ENCODE data around the gene FAAP20. TPM values are rescaled to one million over a fixed set of nuclear protein-coding genes. Genes with fewer than 3 reads are reported as not detected.

The FAAP20 gene
- total and polyA plus RNA-seq, 9 donors, result 17.0 to 56.4 (median 45.2) TPM

- WGBS (ENCODE audit: insufficient coverage), result 91% methylated on average over 12 of the region's 13 CpGs
- H3K4me1 ChIP-seq (ENCODE audit: control insufficient read depth, insufficient read depth, low read length), result peaks cover 81% of the 10 kb centered on the region
- DNase-seq, result peak; percentile 11
Measured at GRCh38 chr1:2210786-2211185, 16.2 kb upstream of the FAAP20 start.

DNA sequence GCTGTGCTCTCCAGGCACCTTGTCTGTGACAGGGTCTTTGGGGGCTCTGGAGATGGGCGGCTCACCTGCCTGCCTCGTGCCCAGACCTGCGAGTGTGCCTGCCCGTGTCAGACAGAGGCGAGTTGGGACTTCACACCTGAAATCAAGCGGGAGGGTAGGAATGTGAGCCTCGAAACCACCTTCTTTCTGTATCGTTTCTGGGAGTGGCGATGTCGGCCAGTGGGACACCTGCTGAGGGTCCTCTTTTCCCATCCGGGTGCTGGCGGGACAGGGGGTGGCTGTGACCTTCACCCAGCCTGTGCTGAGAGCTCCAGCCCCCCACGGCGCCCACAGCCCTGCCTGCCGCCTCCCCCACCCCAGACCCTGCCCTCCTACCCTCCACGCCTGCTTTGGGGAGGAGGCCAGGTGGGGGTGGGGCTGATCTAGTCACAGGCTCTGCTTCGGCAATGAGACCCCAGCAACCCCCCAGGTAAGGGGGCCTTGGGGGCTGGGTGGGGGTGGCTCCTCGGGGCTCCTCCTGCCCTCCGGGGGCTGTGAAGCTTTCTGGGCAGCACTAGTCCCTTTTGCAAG, 15.6 kb upstream of the FAAP20 start:
- Histone ChIP-seq H3K4me1 (ENCODE audit: control insufficient read depth, insufficient read depth, low read length) (peaks cover 81% of the 10 kb centered on the region), H3K27ac (ENCODE audit: low read length) (peak overlapping the region; percentile 94)

More at GRCh38 chr1:2210786-2211185, 16.2 kb upstream of the FAAP20 start:
- no peak overlapping the region for H3K4me3 ChIP-seq (ENCODE audit: low read length)
- no peaks in the 10 kb centered on the region for H3K27me3 ChIP-seq (ENCODE audit: control insufficient read depth, insufficient read depth, low read length)
- H3K36me3 ChIP-seq (ENCODE audit: control insufficient read depth, insufficient read depth, low read length), result no peaks in the 10 kb centered on the region
- H3K9me3 ChIP-seq (replicated peaks; ENCODE audit: control insufficient read depth, low read depth, low read length), result no peaks in the 10 kb centered on the region
- no peak overlapping the region for H3K27ac ChIP-seq (ENCODE audit: low read length)

GRCh38 chr1:2209400-2210083, 15.0 kb upstream of the FAAP20 start:
- Histone ChIP-seq H3K36me3 (ENCODE audit: control insufficient read depth, insufficient read depth, low read length) (no peaks in the 10 kb centered on the region), H3K27me3 (ENCODE audit: control insufficient read depth, insufficient read depth, low read length) (no peaks in the 10 kb centered on the region), H3K9me3 (replicated peaks; ENCODE audit: control insufficient read depth, low read depth, low read length) (no peaks in the 10 kb centered on the region), H3K4me1 (ENCODE audit: control insufficient read depth, insufficient read depth, low read length) (peaks cover 76% of the 10 kb centered on the region), H3K27ac (ENCODE audit: low read length) (peak overlapping the region; percentile 94), H3K4me3 (ENCODE audit: low read length) (no peak overlapping the region)
- WGBS (ENCODE audit: insufficient coverage), result 33% methylated on average over 13 of the region's 18 CpGs
- DNase-seq, result peak; percentile 49

More for the DNA sequence above, 15.6 kb upstream of the FAAP20 start:
- 66% methylated on average over 10 of the region's 19 CpGs for WGBS (ENCODE audit: insufficient coverage)
- Histone ChIP-seq H3K4me3 (ENCODE audit: low read length) (no peak overlapping the region), H3K36me3 (ENCODE audit: control insufficient read depth, insufficient read depth, low read length) (no peaks in the 10 kb centered on the region), H3K27me3 (ENCODE audit: control insufficient read depth, insufficient read depth, low read length) (no peaks in the 10 kb centered on the region), H3K9me3 (replicated peaks; ENCODE audit: control insufficient read depth, low read depth, low read length) (no peaks in the 10 kb centered on the region)
- no peak for DNase-seq

DNA sequence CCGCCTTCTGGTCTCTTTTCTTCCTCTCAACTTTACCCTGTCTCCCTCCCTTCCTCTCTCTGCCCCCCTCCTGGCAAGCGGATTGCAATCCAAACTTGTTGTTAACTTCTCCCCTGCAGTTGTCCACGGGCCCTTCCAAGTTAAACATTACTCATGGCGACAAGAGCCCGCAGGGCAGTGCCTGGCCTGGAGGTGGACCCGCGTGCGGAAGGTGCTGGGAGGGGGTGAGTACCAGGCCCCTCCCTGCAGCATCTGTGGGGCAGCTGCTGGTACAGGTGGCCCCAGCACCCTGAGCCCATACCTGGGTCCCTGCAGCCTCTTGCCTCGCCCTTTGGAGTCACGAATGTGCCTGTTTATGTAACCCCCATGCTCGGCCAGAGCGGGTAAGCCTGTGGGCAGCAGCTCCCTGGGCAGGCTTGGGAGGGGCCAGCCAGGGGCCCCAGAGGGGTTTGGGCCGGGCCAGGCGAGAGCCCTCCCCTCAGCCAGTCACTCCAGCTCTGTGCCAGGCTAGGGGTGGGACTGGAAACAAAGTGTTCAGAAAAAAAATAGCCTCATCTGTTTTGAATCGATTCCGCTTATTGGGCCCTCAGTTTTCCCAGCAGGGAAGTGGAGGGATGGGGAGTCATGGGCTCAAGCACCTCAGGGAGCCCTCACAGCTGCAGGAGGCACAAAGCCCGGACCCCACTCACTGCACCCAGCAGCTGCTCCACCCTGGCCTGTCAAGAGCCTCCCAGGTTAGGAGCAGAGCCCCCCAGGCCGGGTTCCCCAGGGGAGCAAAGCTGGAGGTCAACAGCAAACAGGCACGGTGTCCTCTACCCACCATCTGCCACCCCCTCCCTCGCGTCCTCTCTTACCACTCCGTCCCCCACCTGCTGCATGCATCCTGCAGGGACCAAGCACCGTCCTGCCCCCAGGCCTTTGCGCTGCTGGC, 14.0 kb upstream of the FAAP20 start:
- peak; percentile 77 for DNase-seq
- 71% methylated on average over 11 of the region's 24 CpGs for WGBS (ENCODE audit: insufficient coverage)
- peaks cover 76% of the 10 kb centered on the region for H3K4me1 ChIP-seq (ENCODE audit: control insufficient read depth, insufficient read depth, low read length)
- H3K36me3 ChIP-seq (ENCODE audit: control insufficient read depth, insufficient read depth, low read length), result no peaks in the 10 kb centered on the region
- no peaks in the 10 kb centered on the region for H3K27me3 ChIP-seq (ENCODE audit: control insufficient read depth, insufficient read depth, low read length)
- no peaks in the 10 kb centered on the region for H3K9me3 ChIP-seq (replicated peaks; ENCODE audit: control insufficient read depth, low read depth, low read length)
- H3K4me3 ChIP-seq (ENCODE audit: low read length), result no peak overlapping the region
- peak overlapping the region; percentile 94 for H3K27ac ChIP-seq (ENCODE audit: low read length)

DNA sequence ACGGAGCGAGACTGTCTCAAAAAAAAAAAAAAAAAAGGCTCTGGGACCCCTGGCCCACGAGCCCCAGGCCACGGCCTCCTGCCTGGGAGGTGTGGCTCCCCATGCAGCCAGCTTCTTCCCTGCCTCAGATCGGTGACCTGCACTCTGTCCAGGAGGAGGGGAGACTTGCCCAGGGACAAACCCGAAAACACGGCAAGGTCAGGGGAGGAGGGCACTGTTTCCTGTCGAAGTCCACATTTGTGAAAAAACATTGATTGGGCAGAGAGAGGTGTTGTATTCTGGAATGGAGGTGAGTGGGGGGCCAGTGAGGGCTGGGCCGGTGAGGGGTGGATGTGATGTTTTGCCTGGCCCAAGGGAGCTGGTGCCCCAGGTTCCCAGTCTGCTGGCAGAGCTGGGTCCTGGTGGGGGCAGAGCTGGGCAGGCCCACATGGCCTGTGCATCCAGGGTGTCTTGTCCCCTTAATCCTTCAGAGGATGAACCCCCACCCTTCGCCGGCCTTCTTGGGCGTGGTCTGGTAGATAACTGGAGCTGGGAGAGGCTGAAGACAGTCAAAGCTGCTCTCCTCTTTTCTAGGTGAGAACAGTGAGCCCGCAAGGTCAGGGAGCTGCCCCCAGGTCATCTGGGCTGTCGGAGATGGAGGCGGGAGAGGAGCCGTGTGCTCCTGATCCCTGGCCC, 12.4 kb upstream of the FAAP20 start:
- DNase-seq, result no peak
- Histone ChIP-seq H3K4me1 (ENCODE audit: control insufficient read depth, insufficient read depth, low read length) (peaks cover 68% of the 10 kb centered on the region), H3K27me3 (ENCODE audit: control insufficient read depth, insufficient read depth, low read length) (no peaks in the 10 kb centered on the region), H3K36me3 (ENCODE audit: control insufficient read depth, insufficient read depth, low read length) (no peaks in the 10 kb centered on the region), H3K4me3 (ENCODE audit: low read length) (no peak overlapping the region), H3K9me3 (replicated peaks; ENCODE audit: control insufficient read depth, low read depth, low read length) (no peaks in the 10 kb centered on the region), H3K27ac (ENCODE audit: low read length) (peak overlapping the region; percentile 94)
- 61% methylated on average over 12 of the region's 16 CpGs for WGBS (ENCODE audit: insufficient coverage)

DNA sequence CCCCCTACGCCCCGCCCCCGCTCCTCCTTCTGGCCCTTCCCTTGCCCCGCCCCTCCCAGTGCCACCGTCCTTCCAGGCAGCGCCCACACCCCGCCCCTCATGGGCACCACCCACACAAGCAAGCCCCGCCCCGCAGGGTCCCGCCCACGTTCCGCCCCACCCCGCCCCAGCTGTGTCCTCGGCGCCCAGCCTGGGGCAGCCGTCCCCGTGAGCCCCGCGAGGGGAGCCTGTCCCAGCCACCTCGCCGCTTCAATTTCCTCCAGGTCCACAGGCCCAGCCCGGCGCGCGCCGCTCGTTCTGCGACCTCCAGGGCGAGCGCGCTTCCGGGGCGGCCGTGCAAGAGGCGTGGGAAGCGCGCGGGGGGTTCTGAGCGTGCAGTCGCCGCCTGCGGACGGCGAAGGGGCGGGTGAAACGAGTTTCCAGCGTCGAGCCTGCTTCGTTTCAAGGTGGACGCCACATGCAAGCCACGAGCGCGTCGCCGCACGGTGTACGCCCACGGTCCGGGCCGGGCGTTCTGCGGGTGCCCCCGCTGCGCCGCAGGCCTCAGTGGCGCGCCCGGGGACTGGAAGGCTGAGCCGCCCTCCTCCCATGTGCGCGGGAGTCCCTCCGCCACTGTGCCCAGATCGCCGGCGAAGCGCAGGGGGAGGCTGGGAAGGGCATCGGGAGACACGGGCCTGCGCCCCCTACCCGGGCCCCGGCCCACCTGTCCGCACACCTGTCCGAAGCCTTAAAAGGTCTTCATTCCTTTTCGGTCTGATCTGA, 10.8 kb upstream of the FAAP20 start:
- Histone ChIP-seq H3K36me3 (ENCODE audit: control insufficient read depth, insufficient read depth, low read length) (no peaks in the 10 kb centered on the region), H3K27ac (ENCODE audit: low read length) (peak overlapping the region; percentile 72), H3K4me1 (ENCODE audit: control insufficient read depth, insufficient read depth, low read length) (peaks cover 73% of the 10 kb centered on the region), H3K27me3 (ENCODE audit: control insufficient read depth, insufficient read depth, low read length) (no peaks in the 10 kb centered on the region), H3K4me3 (ENCODE audit: low read length) (peak overlapping the region; percentile 38), H3K9me3 (replicated peaks; ENCODE audit: control insufficient read depth, low read depth, low read length) (no peaks in the 10 kb centered on the region)
- WGBS (ENCODE audit: insufficient coverage), result 5% methylated on average over 80 of the region's 84 CpGs
- peak; percentile 96 for DNase-seq

GRCh38 chr1:2204415-2205190, 10.0 kb upstream of the FAAP20 start:
- WGBS (ENCODE audit: insufficient coverage), result under 1% methylated on average over 24 of the region's 60 CpGs
- Histone ChIP-seq H3K27ac (ENCODE audit: low read length) (peak overlapping the region; percentile 95), H3K36me3 (ENCODE audit: control insufficient read depth, insufficient read depth, low read length) (no peaks in the 10 kb centered on the region), H3K4me3 (ENCODE audit: low read length) (peak overlapping the region; percentile 54), H3K27me3 (ENCODE audit: control insufficient read depth, insufficient read depth, low read length) (no peaks in the 10 kb centered on the region), H3K9me3 (replicated peaks; ENCODE audit: control insufficient read depth, low read depth, low read length) (no peaks in the 10 kb centered on the region), H3K4me1 (ENCODE audit: control insufficient read depth, insufficient read depth, low read length) (peaks cover 73% of the 10 kb centered on the region)
- DNase-seq, result peak; percentile 91

DNA sequence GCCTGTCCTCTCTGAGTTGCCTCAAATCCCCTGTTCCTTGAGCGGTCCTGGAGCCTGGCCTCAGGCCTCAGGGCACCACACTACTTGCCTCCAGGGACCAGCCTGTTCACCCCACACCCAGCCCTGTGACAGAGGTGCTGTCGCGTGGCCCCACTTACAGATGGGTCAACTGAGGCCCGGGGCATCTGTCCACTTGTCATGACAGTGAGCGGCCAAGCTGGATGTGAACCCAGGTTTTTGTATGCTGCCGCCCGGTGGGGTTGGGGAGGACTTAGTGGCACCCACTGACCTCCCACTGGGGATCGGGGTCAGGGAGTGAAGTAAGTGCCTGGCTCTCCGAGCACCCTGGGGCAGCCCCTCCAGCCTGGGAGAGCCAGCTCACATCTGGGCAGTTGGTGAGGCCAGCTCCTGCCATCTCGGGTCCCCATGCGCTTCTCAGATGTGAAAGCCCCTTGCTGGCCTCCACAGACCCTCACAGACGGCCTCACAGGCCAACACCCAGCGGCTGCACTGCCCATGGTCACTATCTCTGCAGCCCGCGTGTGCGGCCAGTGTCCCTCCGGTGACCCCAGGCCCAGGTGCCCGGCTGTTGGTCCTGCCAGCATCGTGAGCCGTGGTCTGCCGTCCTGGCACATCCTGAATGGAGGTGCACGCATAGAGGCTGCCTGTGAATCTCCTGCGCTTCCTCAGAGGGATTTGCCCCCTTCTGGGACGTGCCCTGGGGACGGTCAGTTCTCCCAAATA, 9.3 kb upstream of the FAAP20 start:
- peaks cover 73% of the 10 kb centered on the region for H3K4me1 ChIP-seq (ENCODE audit: control insufficient read depth, insufficient read depth, low read length)
- peak overlapping the region; percentile 95 for H3K27ac ChIP-seq (ENCODE audit: low read length)

More for the DNA sequence above, 9.3 kb upstream of the FAAP20 start:
- no peak for DNase-seq
- Histone ChIP-seq H3K36me3 (ENCODE audit: control insufficient read depth, insufficient read depth, low read length) (no peaks in the 10 kb centered on the region), H3K4me3 (ENCODE audit: low read length) (peak overlapping the region; percentile 54), H3K9me3 (replicated peaks; ENCODE audit: control insufficient read depth, low read depth, low read length) (no peaks in the 10 kb centered on the region), H3K27me3 (ENCODE audit: control insufficient read depth, insufficient read depth, low read length) (no peaks in the 10 kb centered on the region)
- 57% methylated on average over 20 of the region's 25 CpGs for WGBS (ENCODE audit: insufficient coverage)

All from muscle of leg (tissue), 11 donors.